ENCODE measurements around the gene MFRP. TPM values are rescaled to one million over a fixed set of nuclear protein-coding genes. Genes with fewer than 3 reads are reported as not detected.

MFRP gene
- total RNA-seq, 4 donors from 2014 or later: not detected

DNA sequence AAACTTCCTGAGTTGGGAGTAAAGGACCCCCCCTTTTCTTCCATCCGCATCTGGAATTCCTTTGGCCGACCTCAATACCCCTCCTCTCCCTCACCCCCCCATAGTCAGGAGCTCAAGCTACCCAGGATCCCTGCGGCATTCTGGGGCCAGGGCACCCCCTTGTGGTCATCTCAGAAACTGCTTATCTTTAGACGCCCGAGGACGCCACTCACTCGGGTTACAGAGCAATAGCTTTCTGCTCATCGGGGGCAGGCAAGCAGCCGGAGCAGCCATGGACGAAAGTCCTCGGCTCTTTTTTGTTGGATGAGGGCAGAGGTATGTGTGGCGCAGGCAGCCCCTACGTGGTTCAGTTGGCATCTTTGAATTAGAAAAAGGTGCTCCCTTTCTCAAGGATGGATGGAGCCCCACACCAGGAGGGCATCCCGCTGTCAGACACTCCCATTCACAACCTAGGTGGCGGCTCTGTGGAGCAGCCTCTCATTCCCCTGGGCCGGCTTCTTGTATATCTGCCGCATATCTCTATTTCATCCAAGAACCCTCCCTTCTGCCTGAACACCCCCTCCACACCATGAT lies 8.1 kb downstream of the MFRP start:
- peak in 1 of 2 donors; percentile 94 for DNase-seq (ENCODE audit: low spot score in 2 of 2)
- intact Hi-C loops (cut with DNase I; ENCODE audit: low total_unique reads): no loop called here
- WGBS, 2 donors: 26 to 32% methylated on average over 17 of the region's 17 CpGs
- TF ChIP-seq, protein P1, sequence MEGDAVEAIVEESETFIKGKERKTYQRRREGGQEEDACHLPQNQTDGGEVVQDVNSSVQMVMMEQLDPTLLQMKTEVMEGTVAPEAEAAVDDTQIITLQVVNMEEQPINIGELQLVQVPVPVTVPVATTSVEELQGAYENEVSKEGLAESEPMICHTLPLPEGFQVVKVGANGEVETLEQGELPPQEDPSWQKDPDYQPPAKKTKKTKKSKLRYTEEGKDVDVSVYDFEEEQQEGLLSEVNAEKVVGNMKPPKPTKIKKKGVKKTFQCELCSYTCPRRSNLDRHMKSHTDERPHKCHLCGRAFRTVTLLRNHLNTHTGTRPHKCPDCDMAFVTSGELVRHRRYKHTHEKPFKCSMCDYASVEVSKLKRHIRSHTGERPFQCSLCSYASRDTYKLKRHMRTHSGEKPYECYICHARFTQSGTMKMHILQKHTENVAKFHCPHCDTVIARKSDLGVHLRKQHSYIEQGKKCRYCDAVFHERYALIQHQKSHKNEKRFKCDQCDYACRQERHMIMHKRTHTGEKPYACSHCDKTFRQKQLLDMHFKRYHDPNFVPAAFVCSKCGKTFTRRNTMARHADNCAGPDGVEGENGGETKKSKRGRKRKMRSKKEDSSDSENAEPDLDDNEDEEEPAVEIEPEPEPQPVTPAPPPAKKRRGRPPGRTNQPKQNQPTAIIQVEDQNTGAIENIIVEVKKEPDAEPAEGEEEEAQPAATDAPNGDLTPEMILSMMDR (IDR thresholded peaks at IDR 0.05): no peak
- no peak for TF ChIP-seq POLR2A (IDR thresholded peaks at IDR 0.05)
- no peak overlapping the region for H3K4me3 ChIP-seq (ENCODE audit: low read depth, poor library complexity, severe bottlenecking)

DNA sequence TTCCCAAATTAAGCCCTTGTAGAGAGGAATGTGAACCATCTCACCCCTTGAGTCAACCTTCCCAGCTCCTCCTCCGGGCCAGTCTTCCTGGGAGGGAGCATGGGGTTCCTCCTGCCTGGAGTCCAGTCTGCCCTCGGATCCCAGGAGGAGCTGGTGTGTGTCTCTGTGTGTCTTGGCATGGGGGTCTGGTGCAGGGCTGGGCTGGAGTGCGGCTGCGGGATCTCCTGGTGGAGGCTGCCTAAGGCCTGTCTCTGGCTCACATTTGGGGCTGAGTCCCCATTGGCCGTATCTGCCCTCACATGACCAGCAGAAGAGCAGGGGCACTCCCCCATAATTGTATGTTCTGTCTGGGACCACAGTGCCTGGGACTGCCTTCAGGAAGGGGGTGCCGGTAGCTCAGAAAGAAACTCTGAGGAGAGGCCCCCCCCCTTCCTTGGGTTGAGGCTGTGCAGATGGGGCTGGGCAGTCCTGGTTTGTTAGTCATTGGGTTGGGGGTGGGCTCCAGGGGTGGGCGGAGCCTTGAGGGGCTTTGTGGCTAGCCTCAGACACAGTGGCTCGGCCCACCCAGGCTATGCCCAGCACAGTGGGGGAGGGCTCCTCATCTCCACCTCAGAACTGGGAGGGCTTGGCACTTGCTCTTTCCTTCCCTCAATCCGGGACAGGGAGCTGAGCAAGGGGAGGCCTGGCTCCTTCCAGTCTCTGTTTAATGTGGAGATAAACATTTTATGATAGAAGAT lies 8.8 kb downstream of the MFRP start:
- WGBS, 2 donors: 54 to 62% methylated on average over 7 to 8 of the region's 9 CpGs
- no peak overlapping the region for H3K4me3 ChIP-seq (ENCODE audit: low read depth, poor library complexity, severe bottlenecking)
- no peak for DNase-seq (ENCODE audit: low spot score in 2 of 2)
- intact Hi-C loops (cut with DNase I; ENCODE audit: low total_unique reads): no loop called here
- no peak for TF ChIP-seq POLR2A (IDR thresholded peaks at IDR 0.05)
- TF ChIP-seq, protein P1 (IDR thresholded peaks at IDR 0.05): no peak

- intact Hi-C loops (cut with DNase I; ENCODE audit: low total_unique reads): no loop called here
- WGBS, 2 donors: 78 to 81% methylated on average over 9 of the region's 9 CpGs
- no peak for TF ChIP-seq POLR2A (IDR thresholded peaks at IDR 0.05)
- TF ChIP-seq, protein P1 (IDR thresholded peaks at IDR 0.05): no peak
- DNase-seq (ENCODE audit: low spot score in 2 of 2): no peak
- H3K4me3 ChIP-seq (ENCODE audit: low read depth, poor library complexity, severe bottlenecking): no peak overlapping the region
Observed at GRCh38 chr11:119336744-119337469, 9.6 kb downstream of the MFRP start.

DNA sequence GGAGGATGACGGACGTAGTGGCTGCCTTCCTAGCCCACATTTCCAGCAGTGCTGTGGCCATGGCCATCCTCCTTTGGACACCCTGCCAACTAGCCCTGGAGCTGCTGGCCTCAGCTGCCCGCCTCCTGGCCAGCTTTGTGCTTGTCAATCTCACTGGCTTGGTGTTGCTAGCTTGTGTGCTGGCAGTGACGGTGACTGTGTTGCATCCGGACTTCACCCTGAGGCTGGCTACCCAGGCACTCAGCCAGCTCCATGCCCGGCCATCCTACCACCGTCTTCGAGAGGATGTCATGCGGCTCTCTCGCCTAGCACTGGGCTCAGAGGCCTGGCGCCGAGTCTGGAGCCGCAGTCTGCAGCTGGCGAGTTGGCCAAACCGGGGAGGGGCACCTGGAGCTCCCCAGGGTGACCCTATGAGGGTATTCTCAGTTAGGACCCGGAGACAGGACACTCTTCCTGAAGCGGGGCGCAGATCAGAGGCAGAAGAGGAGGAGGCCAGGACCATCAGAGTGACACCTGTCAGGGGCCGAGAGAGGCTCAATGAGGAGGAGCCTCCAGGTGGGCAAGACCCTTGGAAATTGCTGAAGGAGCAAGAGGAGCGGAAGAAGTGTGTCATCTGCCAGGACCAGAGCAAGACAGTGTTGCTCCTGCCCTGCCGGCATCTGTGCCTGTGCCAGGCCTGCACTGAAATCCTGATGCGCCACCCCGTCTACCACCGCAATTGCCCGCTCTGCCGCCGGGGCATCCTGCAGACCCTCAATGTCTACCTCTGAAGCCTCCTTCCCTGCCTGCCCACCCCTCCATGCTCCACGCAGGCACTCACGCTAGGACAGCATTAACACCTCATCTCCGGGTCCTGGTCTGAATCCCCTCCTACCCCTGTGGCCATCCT lies 10.6 kb downstream of the MFRP start:
- no peak for TF ChIP-seq POLR2A (IDR thresholded peaks at IDR 0.05)
- TF ChIP-seq, protein P1 (IDR thresholded peaks at IDR 0.05): no peak
- intact Hi-C loops (cut with DNase I; ENCODE audit: low total_unique reads): no loop called here
- WGBS, 2 donors: 84 to 87% methylated on average over 26 to 28 of the region's 30 CpGs
- DNase-seq (ENCODE audit: low spot score in 2 of 2): no peak
- no peak overlapping the region for H3K4me3 ChIP-seq (ENCODE audit: low read depth, poor library complexity, severe bottlenecking)

DNA sequence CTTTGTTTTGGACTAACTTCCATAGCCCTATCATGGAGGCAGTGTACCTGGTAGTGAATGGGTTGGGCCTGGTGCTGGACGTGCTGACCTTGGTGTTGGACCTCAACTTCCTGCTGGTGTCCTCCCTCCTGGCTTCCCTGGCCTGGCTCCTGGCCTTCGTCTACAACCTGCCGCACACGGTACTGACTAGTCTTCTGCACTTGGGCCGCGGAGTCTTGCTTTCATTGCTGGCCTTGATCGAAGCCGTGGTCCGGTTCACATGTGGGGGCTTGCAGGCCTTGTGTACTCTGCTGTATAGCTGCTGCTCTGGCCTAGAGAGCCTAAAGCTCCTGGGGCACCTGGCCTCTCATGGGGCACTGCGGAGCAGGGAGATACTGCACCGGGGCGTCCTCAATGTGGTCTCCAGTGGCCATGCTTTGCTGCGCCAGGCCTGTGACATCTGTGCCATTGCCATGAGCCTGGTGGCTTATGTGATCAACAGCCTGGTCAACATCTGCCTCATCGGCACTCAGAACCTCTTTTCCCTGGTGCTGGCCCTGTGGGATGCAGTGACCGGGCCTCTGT lies 11.3 kb downstream of the MFRP start:
- peak overlapping the region; percentile 65 for H3K4me3 ChIP-seq (ENCODE audit: low read depth, poor library complexity, severe bottlenecking)
- DNase-seq (ENCODE audit: low spot score in 2 of 2): no peak
- intact Hi-C loops (cut with DNase I; ENCODE audit: low total_unique reads): no loop called here
- no peak for TF ChIP-seq POLR2A (IDR thresholded peaks at IDR 0.05)
- TF ChIP-seq, protein P1 (IDR thresholded peaks at IDR 0.05): no peak
- WGBS, 2 donors: 65 to 72% methylated on average over 10 to 14 of the region's 15 CpGs
